GM21529 (cell line): Measurements from ENCODE around the gene PRR13.
A peak's percentile ranks its signal among the peaks of the same experiment; 100 is the strongest.
"Not testable (repeated sequence)": the region's sequence is repeated elsewhere in the genome, so short reads cannot be mapped to it uniquely, and the experiment has no call there.

Experiments used
- ATAC-seq: cut with Tn5 transposase; IDR thresholded peaks from one replicate; pipeline ENCODE4 v1.9.1; 2021; ENCODE audit not compliant: unreplicated experiment

The PRR13 gene

GRCh38 chr12:53435326-53435725, 6.2 kb upstream of the PRR13 start:
- not testable (repeated sequence) for ATAC-seq

GRCh38 chr12:53439582-53439981, 2.0 kb upstream of the PRR13 start:
- not testable (repeated sequence) for ATAC-seq

GRCh38 chr12:53443955-53444354, 2.4 kb downstream of the PRR13 start:
- ATAC-seq: no peak

- not testable (repeated sequence) for ATAC-seq
These were observed 3.2 kb downstream of the PRR13 start for GRCh38 chr12:53444593-53445325.

- ATAC-seq: no peak
These were observed 9.4 kb downstream of the PRR13 start for GRCh38 chr12:53450936-53451335.

GRCh38 chr12:53451661-53452158, 10.2 kb downstream of the PRR13 start, which contains the start of gene PCBP2:
Gene PCBP2 (plus strand): TSS chr12:53452102. CDS start chr12:53454801, 2,699 bp downstream.
- peak; percentile 98 for ATAC-seq

GRCh38 chr12:53452159-53453077, 10.9 kb downstream of the PRR13 start:
- ATAC-seq: no peak

GRCh38 chr12:53453953-53454640, 12.6 kb downstream of the PRR13 start:
- ATAC-seq: no peak

GRCh38 chr12:53454707-53455106, 13.2 kb downstream of the PRR13 start:
- ATAC-seq: no peak

GRCh38 chr12:53456654-53457366, 15.3 kb downstream of the PRR13 start:
- ATAC-seq: no peak

- no peak for ATAC-seq
These were observed 17.6 kb downstream of the PRR13 start for GRCh38 chr12:53459097-53459496.

GRCh38 chr12:53461059-53461458, 19.5 kb downstream of the PRR13 start:
- no peak for ATAC-seq

- no peak for ATAC-seq
These were observed 20.1 kb downstream of the PRR13 start for GRCh38 chr12:53461591-53461990.

- ATAC-seq: no peak
These were observed 21.4 kb downstream of the PRR13 start for GRCh38 chr12:53462935-53463334.

GRCh38 chr12:53463802-53464560, 22.4 kb downstream of the PRR13 start:
- ATAC-seq: no peak

GRCh38 chr12:53464685-53465418, 23.3 kb downstream of the PRR13 start:
- ATAC-seq: no peak

GRCh38 chr12:53465679-53466078, 24.1 kb downstream of the PRR13 start:
- no peak for ATAC-seq

- no peak for ATAC-seq
These were observed 25.1 kb downstream of the PRR13 start for GRCh38 chr12:53466640-53467039.

- ATAC-seq: no peak
These were observed 25.5 kb downstream of the PRR13 start for GRCh38 chr12:53467082-53467481.
